H9 (cell line): ENCODE data around the gene ENOX1. TPM values are rescaled to one million over a fixed set of nuclear protein-coding genes. Genes with fewer than 3 reads are reported as not detected.

Experiments
- DNase-seq: peaks from one replicate; pipeline ENCODE4 v3.0.0-alpha.2; 2017
- H2AFZ ChIP-seq: one replicate; pipeline ENCODE4 v1.6.1; 2013; ENCODE audit warnings: mild to moderate bottlenecking, low read length, control low read depth, moderate library complexity
- H2AK5ac ChIP-seq: 2 replicates; pipeline ENCODE4 v1.6.1; 2013; ENCODE audit warnings: low read length, control low read depth, mixed read lengths; ENCODE audit not compliant: insufficient read length
- H2BK120ac ChIP-seq: one replicate; pipeline ENCODE4 v1.6.1; 2013; ENCODE audit warnings: low read depth, mild to moderate bottlenecking, low read length, control low read depth, inconsistent platforms; ENCODE audit not compliant: poor library complexity, severe bottlenecking
- H2BK12ac ChIP-seq: 2 replicates; pipeline ENCODE4 v1.6.1; 2013; ENCODE audit warnings: low read length, control low read depth, mixed read lengths, low read depth; ENCODE audit not compliant: insufficient read length
- H2BK15ac ChIP-seq: 2 replicates; pipeline ENCODE4 v1.6.1; 2013; ENCODE audit warnings: low read depth, low read length, control low read depth
- H2BK20ac ChIP-seq: one replicate; pipeline ENCODE4 v1.6.1; 2013; ENCODE audit warnings: low read depth, mild to moderate bottlenecking, low read length, control low read depth, inconsistent platforms; ENCODE audit not compliant: poor library complexity, severe bottlenecking
- H2BK5ac ChIP-seq: 2 replicates; pipeline ENCODE4 v1.6.1; 2013; ENCODE audit warnings: low read length, control low read depth, mixed read lengths; ENCODE audit not compliant: insufficient read length
- H3K14ac ChIP-seq: 2 replicates; pipeline ENCODE4 v1.6.1; 2013; ENCODE audit warnings: low read length, control low read depth; ENCODE audit not compliant: insufficient read depth
- H3K18ac ChIP-seq: 2 replicates; pipeline ENCODE4 v1.6.1; 2013; ENCODE audit warnings: low read depth, mild to moderate bottlenecking, mixed read lengths, low read length, control low read depth; ENCODE audit not compliant: insufficient read length
- H3K23ac ChIP-seq: 2 replicates; pipeline ENCODE4 v1.6.1; 2013; ENCODE audit warnings: low read length, control low read depth, mixed read lengths, low read depth; ENCODE audit not compliant: insufficient read length
- H3K23me2 ChIP-seq: 2 replicates; pipeline ENCODE4 v1.6.1; 2013; ENCODE audit warnings: low read depth, mild to moderate bottlenecking, mixed read lengths, low read length, control low read depth; ENCODE audit not compliant: insufficient read length, poor library complexity, severe bottlenecking
- H3K27ac ChIP-seq: 2 replicates; pipeline ENCODE4 v1.5.1; 2013; ENCODE audit warnings: low read length, control low read depth, mixed read lengths, low read depth; ENCODE audit not compliant: insufficient read length
- H3K27me3 ChIP-seq: 2 replicates; pipeline ENCODE4 v1.6.1; 2013; ENCODE audit warnings: low read length, control low read depth, inconsistent platforms; ENCODE audit not compliant: insufficient read depth
- H3K4ac ChIP-seq: 2 replicates; pipeline ENCODE4 v1.6.1; 2013; ENCODE audit warnings: low read depth, mild to moderate bottlenecking, control low read depth, inconsistent platforms, low read length, moderate library complexity
- H3K4me1 ChIP-seq: 2 replicates; pipeline ENCODE4 v1.6.1; 2013; ENCODE audit warnings: low read length, control low read depth, inconsistent platforms; ENCODE audit not compliant: insufficient read depth
- H3K4me2 ChIP-seq: 2 replicates; pipeline ENCODE4 v1.6.1; 2013; ENCODE audit warnings: low read length, control low read depth, mixed read lengths; ENCODE audit not compliant: insufficient read length, insufficient read depth
- H3K56ac ChIP-seq: 2 replicates; pipeline ENCODE4 v1.6.1; 2013; ENCODE audit warnings: low read depth, mild to moderate bottlenecking, mixed read lengths, low read length, control low read depth; ENCODE audit not compliant: insufficient read length
- H3K79me1 ChIP-seq: 2 replicates; pipeline ENCODE4 v1.6.1; 2013; ENCODE audit warnings: low read depth, mild to moderate bottlenecking, moderate library complexity, low read length, control low read depth, inconsistent platforms; ENCODE audit not compliant: insufficient read depth, poor library complexity, severe bottlenecking
- H3K79me2 ChIP-seq: 2 replicates; pipeline ENCODE4 v1.6.1; 2013; ENCODE audit warnings: low read length, control low read depth, inconsistent platforms; ENCODE audit not compliant: insufficient read depth
- H3K9ac ChIP-seq: 2 replicates; pipeline ENCODE4 v1.6.1; 2013; ENCODE audit warnings: low read length, control low read depth, mixed read lengths; ENCODE audit not compliant: insufficient read length; ENCODE audit errors: extremely low read depth
- H3K9me3 ChIP-seq: one replicate; pipeline ENCODE4 v1.6.1; 2013; ENCODE audit warnings: low read depth, low read length, inconsistent platforms; ENCODE audit not compliant: control insufficient read depth
- H3T11ph ChIP-seq: one replicate; pipeline ENCODE4 v1.6.1; 2013; ENCODE audit warnings: mild to moderate bottlenecking, low read length, control low read depth, inconsistent platforms
- H4K20me1 ChIP-seq: one replicate; pipeline ENCODE4 v1.6.1; 2013; ENCODE audit not compliant: control insufficient read depth, insufficient read length, insufficient read depth
- H4K5ac ChIP-seq: 2 replicates; pipeline ENCODE4 v1.6.1; 2013; ENCODE audit warnings: low read depth, mild to moderate bottlenecking, mixed read lengths, low read length, control low read depth; ENCODE audit not compliant: insufficient read length
- H4K8ac ChIP-seq: replicated peaks from 2 replicates; pipeline ENCODE4 v1.6.1; 2013; ENCODE audit warnings: low read length, control low read depth, mixed read lengths, low read depth; ENCODE audit not compliant: insufficient read length
- H4K91ac ChIP-seq: 2 replicates; pipeline ENCODE4 v1.6.1; 2013; ENCODE audit warnings: low read depth, mild to moderate bottlenecking, moderate library complexity, mixed read lengths, low read length, control low read depth; ENCODE audit not compliant: insufficient read length
- H3K27ac Mint-ChIP-seq, 3 experiments: 2 replicates in 2 of 3; 3 replicates in 1 of 3; pipeline ENCODE4 v1.8.0; 2020 to 2021; ENCODE audit warnings: mixed read lengths in 3 of 3, mild to moderate bottlenecking in 1 of 3, moderate library complexity in 1 of 3
- H3K27me3 Mint-ChIP-seq: 2 replicates; pipeline ENCODE4 v1.8.0; 2021; ENCODE audit warnings: low read depth, mild to moderate bottlenecking, moderate library complexity, mixed read lengths
- H3K36me3 Mint-ChIP-seq, 3 experiments: 2 replicates in 2 of 3; 3 replicates in 1 of 3; pipeline ENCODE4 v1.8.0; 2020 to 2021; ENCODE audit warnings: low read depth in 3 of 3, mixed read lengths in 3 of 3; ENCODE audit not compliant: insufficient read depth in 1 of 3
- H3K4me1 Mint-ChIP-seq, 2 experiments: 2 replicates each; pipeline ENCODE4 v1.8.0; 2020; ENCODE audit warnings: mixed read lengths in 2 of 2
- H3K4me3 Mint-ChIP-seq, 2 experiments: 2 replicates in 1 of 2; 3 replicates in 1 of 2; pipeline ENCODE4 v1.8.0; 2020 to 2021; ENCODE audit warnings: mild to moderate bottlenecking in 2 of 2, mixed read lengths in 2 of 2, moderate library complexity in 1 of 2
- H3K9me3 Mint-ChIP-seq, 2 experiments: 2 replicates in 1 of 2; 3 replicates in 1 of 2; pipeline ENCODE4 v1.8.0; 2020; ENCODE audit warnings: mild to moderate bottlenecking in 2 of 2, mixed read lengths in 2 of 2, moderate library complexity in 1 of 2
- CTCF ChIP-seq: fragments of 200-600 bp; sonication (generic); conservative IDR thresholded peaks from 3 replicates; pipeline ENCODE4 v1.8.0; 2021; ENCODE audit warnings: antibody characterized with exemption, mild to moderate bottlenecking
- WGBS: extraction: QIAGEN DNeasy Blood & Tissue Kit; methylation state at CpG from one replicate; pipeline ENCODE4 v1.1.7; 2013; ENCODE audit warnings: missing lambda C conversion rate, low lambda C conversion rate, mixed read lengths; ENCODE audit not compliant: insufficient read length; ENCODE audit errors: extremely low coverage; 5-methylcytosine and 5-hydroxymethylcytosine counted together
- total RNA-seq: library from RNA; stranded (reverse); gene quantifications from 2 replicates; pipeline ENCODE4 v1.2.1, GENCODE V29; 2021

The ENOX1 gene
- total RNA-seq, 1 experiment from 2014 or later: 0.24 TPM

- Mint-ChIP-seq H3K4me3 (no peak overlapping the region), H3K27me3 (peaks cover 2% of the 10 kb centered on the region; the same call in 1 of the 2 replicates), H3K36me3 (no peaks in the 10 kb centered on the region), H3K9me3 (no peaks in the 10 kb centered on the region; a peak in 1 of 5 replicates), H3K4me1 (peaks cover 18 to 21% of the 10 kb centered on the region in 2 experiments), H3K27ac (no peak overlapping the region; a peak in 1 of 7 replicates)
- H3K4ac ChIP-seq: no peak overlapping the region
- no peak overlapping the region for H3K18ac ChIP-seq
- no peak overlapping the region for H3T11ph ChIP-seq
- H3K79me1 ChIP-seq: no peaks in the 10 kb centered on the region
- TF ChIP-seq CTCF: no peak
- no peak overlapping the region for H3K56ac ChIP-seq
- H3K9me3 ChIP-seq: no peaks in the 10 kb centered on the region
- no CpG with 5 or more reads among the region's 2 CpGs for WGBS
- no peaks in the 10 kb centered on the region for H4K20me1 ChIP-seq
- no peak overlapping the region for H4K8ac ChIP-seq
- no peak overlapping the region for H2BK12ac ChIP-seq
- no peak overlapping the region for H2BK20ac ChIP-seq
- no peak for DNase-seq
- H2AFZ ChIP-seq: no peak overlapping the region
- H2BK15ac ChIP-seq: no peak overlapping the region
- no peak overlapping the region for H4K5ac ChIP-seq
- no peak overlapping the region for H2AK5ac ChIP-seq
- no peak overlapping the region for H2BK120ac ChIP-seq
- no peaks in the 10 kb centered on the region for H3K23me2 ChIP-seq
- H3K4me2 ChIP-seq: no peak overlapping the region
- H4K91ac ChIP-seq: no peak overlapping the region
- no peak overlapping the region for H2BK5ac ChIP-seq
- no peak overlapping the region for H3K27ac ChIP-seq
- no peaks in the 10 kb centered on the region for H3K79me2 ChIP-seq
- no peak overlapping the region for H3K14ac ChIP-seq
- no peaks in the 10 kb centered on the region; the same call in 1 of the 2 replicates for H3K4me1 ChIP-seq
- no peaks in the 10 kb centered on the region for H3K27me3 ChIP-seq
- H3K9ac ChIP-seq: no peak overlapping the region
- no peak overlapping the region for H3K23ac ChIP-seq
Observed at GRCh38 chr13:43698009-43698408, 88.8 kb downstream of the ENOX1 start.
